CD4-positive, alpha-beta T cell treated with Interleukin-10 for 1 hour (primary cell): ENCODE data around the gene AMY1A.
"Not testable (repeated sequence)": the region's sequence is repeated elsewhere in the genome, so short reads cannot be mapped to it uniquely, and the experiment has no call there.

Experiments
- DNase-seq: peaks from one replicate; pipeline ENCODE4 v3.0.0-alpha.2; 2020

AMY1A gene

GRCh38 chr1:103655460-103655859 lies at the start of gene AMY1A:
Gene AMY1A (plus strand): TSS chr1:103655760. CDS start chr1:103656331, 571 bp downstream.
- DNase-seq: not testable (repeated sequence)

- DNase-seq: no peak
Observed at GRCh38 chr1:103616362-103616761, 39.2 kb upstream of the AMY1A start.

DNA sequence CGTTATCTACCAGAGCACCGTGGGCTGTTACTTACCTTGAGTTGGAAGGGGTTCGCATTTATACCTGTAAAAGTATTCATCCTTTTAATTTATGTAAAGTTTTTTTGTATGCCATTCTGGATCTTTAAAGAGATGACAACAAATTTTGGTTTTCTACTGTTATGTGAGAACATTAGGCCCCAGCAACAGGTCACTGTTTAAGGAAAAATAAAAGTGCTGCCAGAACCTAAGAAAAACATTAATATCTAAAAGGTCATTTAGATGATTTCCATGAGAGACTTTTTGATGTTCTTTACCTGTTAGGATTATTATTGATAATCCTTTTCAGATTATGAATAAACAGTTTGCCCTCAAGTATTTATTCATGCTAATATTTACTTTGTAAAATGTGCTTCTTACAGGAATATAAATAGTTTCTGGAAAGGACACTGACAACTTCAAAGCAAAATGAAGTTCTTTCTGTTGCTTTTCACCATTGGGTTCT lies 38.5 kb upstream of the AMY1A start, which contains the start of gene AMY2A:
Gene AMY2A, plus strand, starts transcription at position 434 of the 484 bp plus-strand sequence. Its CDS starts 14 bp downstream, at position 448.
- not testable (repeated sequence) for DNase-seq

DNA sequence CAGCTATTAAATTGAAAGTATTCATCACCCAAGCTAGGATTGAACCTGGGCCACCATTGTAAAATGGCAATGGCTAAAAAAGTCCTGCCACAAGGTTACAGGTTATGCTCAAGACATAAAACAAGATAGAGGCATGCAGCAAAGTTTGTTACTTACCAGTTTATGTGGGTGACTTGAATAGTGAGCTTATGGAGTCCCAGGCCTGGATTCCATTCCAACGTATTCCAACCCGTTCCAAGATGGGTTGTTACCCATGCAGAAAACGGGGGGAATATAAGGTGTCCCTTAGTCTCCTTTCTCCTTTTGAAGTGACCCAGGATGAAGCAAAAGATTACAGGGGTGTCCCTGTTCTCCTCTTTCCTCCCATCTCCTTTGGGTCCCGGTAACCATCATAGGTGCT lies 28.1 kb upstream of the AMY1A start:
- DNase-seq: not testable (repeated sequence)

DNA sequence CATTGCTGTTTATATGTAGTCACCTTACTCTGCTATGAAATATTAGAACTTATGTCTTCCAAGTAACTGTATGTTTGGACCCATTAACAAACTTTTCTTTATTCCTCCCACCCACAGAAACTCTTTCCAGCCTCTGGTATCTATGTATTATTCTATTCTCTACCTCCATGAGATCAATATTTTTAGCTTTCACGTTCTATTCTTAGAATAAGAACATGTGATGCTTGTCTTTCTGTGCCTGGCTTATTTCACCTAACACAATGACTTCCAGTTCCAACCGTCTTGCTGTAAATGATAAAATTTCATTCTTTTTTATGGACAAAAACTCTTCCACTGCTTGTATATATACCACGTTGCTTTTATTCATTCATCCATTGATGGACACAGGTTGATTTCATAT lies 14.4 kb upstream of the AMY1A start:
- not testable (repeated sequence) for DNase-seq

- DNase-seq: not testable (repeated sequence)
Observed at GRCh38 chr1:103643908-103644307, 11.7 kb upstream of the AMY1A start.

- not testable (repeated sequence) for DNase-seq
Observed at GRCh38 chr1:103650305-103650704, 5.3 kb upstream of the AMY1A start.

GRCh38 chr1:103650889-103651288 lies 4.7 kb upstream of the AMY1A start:
- not testable (repeated sequence) for DNase-seq

DNA sequence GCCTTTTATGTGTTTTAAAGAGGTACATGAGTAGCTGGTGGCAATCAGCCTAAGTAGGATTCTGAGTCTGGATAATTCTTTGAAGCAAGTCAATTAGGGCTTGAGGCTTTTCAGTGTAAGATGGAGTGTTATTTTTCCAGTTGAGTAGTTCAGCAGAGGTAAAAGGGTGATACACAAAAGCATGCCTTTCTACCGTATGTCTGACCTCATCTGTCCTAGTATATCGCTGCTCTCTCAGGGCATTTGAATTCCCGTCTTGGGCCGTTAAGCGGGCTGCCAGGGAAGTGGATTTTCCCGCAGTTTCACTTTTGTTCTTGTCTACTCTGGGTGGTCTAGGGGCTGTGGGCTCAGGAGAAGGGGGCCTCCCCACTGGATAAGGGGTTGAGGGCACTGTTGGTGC lies 1.4 kb upstream of the AMY1A start:
- not testable (repeated sequence) for DNase-seq

DNA sequence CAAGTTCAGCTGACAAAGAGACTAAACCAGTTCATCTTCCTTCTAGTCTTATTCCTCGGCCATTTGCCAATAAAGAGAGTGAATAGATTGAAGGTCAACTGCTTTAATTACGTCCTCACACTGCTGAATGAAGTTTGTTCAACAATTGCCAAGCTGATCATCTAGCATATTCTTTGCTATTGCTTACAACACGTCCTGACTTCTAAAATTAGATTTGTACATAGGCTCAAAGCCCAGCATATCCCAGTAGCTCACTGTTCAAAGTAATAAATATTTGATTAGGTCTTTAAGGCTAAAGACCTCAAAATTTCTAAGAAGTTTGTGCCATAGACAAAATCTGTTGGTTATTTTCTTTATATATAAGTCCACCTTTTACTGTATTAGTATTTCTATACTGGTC lies 20.8 kb downstream of the AMY1A start:
- not testable (repeated sequence) for DNase-seq

DNA sequence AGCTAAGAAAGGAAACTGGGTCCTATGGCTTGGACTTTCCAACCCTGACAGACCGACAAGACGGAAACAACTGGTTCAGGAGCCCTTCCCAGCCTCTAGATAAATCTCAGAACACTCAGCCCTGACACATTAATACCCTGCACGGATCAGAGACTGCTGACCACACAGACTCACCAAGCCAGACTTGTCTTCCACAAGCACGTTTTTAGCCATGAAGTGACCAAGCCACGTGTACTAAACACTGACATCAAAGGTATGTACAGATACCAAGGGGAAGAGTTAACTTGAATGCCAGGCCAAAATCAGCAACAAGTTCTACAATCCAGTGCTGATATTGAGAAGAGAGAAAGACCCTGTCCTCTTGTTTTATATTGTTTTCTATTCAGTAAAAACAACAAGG lies 40.5 kb downstream of the AMY1A start, which contains the start of gene AMY1B:
Gene AMY1B, minus strand, starts transcription at position 101 of the 400 bp plus-strand sequence. CDS start 571 bp downstream, outside the sequence.
- not testable (repeated sequence) for DNase-seq

GRCh38 chr1:103697430-103697829 lies 41.9 kb downstream of the AMY1A start:
- not testable (repeated sequence) for DNase-seq

DNA sequence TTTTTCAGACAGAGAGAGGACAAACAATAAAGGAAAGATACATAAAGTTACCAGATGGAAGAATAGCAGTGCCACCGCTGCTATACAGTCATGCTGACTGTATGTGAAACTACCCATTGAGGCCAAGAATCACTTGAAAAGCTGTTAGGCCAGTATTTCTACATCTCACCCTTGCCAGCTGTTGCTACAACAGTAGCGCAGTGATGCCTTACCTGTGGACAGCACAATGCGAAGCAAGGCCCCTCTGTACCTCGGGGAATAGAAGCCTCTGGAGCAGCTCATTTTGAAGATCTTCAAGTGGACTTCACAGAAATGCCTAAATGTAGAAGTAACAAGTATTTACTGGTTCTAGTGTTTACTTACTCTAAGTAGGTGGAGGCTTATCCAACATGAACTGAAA lies 45.1 kb downstream of the AMY1A start:
- DNase-seq: not testable (repeated sequence)

- not testable (repeated sequence) for DNase-seq
Observed at GRCh38 chr1:103701256-103701655, 45.7 kb downstream of the AMY1A start.

DNA sequence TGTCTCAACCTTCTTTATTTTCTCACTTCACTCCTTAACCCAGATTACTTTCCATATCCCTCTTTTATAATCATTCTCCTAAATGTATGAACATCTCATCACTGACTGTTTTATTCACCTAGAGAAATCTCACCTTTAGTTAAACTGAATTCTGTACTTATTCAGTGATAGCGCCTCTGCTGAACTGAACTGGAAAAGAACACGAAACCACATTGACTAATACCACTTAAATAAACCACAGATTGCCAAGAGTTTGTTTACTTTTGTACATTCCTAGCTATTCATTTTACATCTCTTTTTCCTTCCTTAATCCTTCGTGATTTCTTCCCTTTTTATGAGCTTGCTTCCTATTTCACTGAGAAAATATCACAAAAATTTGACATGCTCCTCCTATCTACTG lies 52.1 kb downstream of the AMY1A start:
- DNase-seq: not testable (repeated sequence)

DNA sequence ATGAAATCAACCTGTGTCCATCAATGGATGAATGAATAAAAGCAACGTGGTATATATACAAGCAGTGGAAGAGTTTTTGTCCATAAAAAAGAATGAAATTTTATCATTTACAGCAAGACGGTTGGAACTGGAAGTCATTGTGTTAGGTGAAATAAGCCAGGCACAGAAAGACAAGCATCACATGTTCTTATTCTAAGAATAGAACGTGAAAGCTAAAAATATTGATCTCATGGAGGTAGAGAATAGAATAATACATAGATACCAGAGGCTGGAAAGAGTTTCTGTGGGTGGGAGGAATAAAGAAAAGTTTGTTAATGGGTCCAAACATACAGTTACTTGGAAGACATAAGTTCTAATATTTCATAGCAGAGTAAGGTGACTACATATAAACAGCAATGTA lies 54.8 kb downstream of the AMY1A start:
- not testable (repeated sequence) for DNase-seq
